ELR (cell line): ENCODE measurements around the gene KRTAP10-1.
"Not testable (repeated sequence)": the region's sequence is repeated elsewhere in the genome, so short reads cannot be mapped to it uniquely, and the experiment has no call there.

Experiments used
- DNase-seq: peaks from one replicate; pipeline ENCODE4 v3.0.0-alpha.2; 2015; ENCODE audit warnings: low read depth

KRTAP10-1 gene

GRCh38 chr21:44569861-44570517 lies 30.0 kb upstream of the KRTAP10-1 start:
- DNase-seq = no peak

GRCh38 chr21:44568667-44569556 lies 28.9 kb upstream of the KRTAP10-1 start:
- no peak for DNase-seq

- DNase-seq = no peak
Measured at GRCh38 chr21:44568261-44568660, 28.3 kb upstream of the KRTAP10-1 start.

- DNase-seq = no peak
Measured at GRCh38 chr21:44567481-44568171, 27.6 kb upstream of the KRTAP10-1 start.

GRCh38 chr21:44566403-44566802 lies 26.4 kb upstream of the KRTAP10-1 start:
- DNase-seq = no peak

GRCh38 chr21:44564886-44565598 lies 25.0 kb upstream of the KRTAP10-1 start:
- no peak for DNase-seq

GRCh38 chr21:44564099-44564498 lies 24.1 kb upstream of the KRTAP10-1 start:
- DNase-seq = no peak

- DNase-seq = no peak
Measured at GRCh38 chr21:44558695-44559094, 18.7 kb upstream of the KRTAP10-1 start, which contains the start of gene KRTAP10-3. KRTAP10-3 (minus strand) TSS chr21:44558795; CDS start chr21:44558715, 80 bp downstream.

GRCh38 chr21:44558329-44558675 lies 18.3 kb upstream of the KRTAP10-1 start:
- not testable (repeated sequence) for DNase-seq

- no peak for DNase-seq
Measured at GRCh38 chr21:44557491-44558328, 17.7 kb upstream of the KRTAP10-1 start.

- DNase-seq = no peak
Measured at GRCh38 chr21:44556879-44557278, 16.9 kb upstream of the KRTAP10-1 start.

- no peak for DNase-seq
Measured at GRCh38 chr21:44555200-44555875, 15.3 kb upstream of the KRTAP10-1 start.

- no peak for DNase-seq
Measured at GRCh38 chr21:44552681-44553080, 12.7 kb upstream of the KRTAP10-1 start.

GRCh38 chr21:44552136-44552535 lies 12.1 kb upstream of the KRTAP10-1 start:
- no peak for DNase-seq

- no peak for DNase-seq
Measured at GRCh38 chr21:44551340-44551961, 11.5 kb upstream of the KRTAP10-1 start, which contains the start of gene KRTAP10-2. KRTAP10-2 (minus strand) TSS chr21:44551505; CDS start chr21:44551458, 47 bp downstream.

GRCh38 chr21:44550807-44551206 lies 10.8 kb upstream of the KRTAP10-1 start:
- no peak for DNase-seq

GRCh38 chr21:44550285-44550684 lies 10.3 kb upstream of the KRTAP10-1 start:
- DNase-seq = not testable (repeated sequence)

GRCh38 chr21:44549525-44550211 lies 9.7 kb upstream of the KRTAP10-1 start:
- no peak for DNase-seq

- DNase-seq = no peak
Measured at GRCh38 chr21:44548922-44549321, 8.9 kb upstream of the KRTAP10-1 start.
